SJCRH30 (cell line): Measurements from ENCODE around the gene SPTBN1. TPM values are rescaled to one million over a fixed set of nuclear protein-coding genes. Genes with fewer than 3 reads are reported as not detected.
A peak's percentile ranks its signal among the peaks of the same experiment; 100 is the strongest.

ENCODE experiments used
- DNase-seq, 2 experiments: peaks; one replicate each; pipeline ENCODE4 v3.0.0-alpha.2; 2015 to 2020
- H3K27ac ChIP-seq: fragments of 250-450 bp; sonication (Bioruptor Pico); 2 replicates; pipeline ENCODE4 v1.5.1; 2020; ENCODE audit warnings: mild to moderate bottlenecking, moderate library complexity
- H3K27me3 ChIP-seq: fragments of 250-450 bp; sonication (Bioruptor Pico); 2 replicates; pipeline ENCODE4 v1.5.1; 2020; ENCODE audit warnings: mild to moderate bottlenecking, moderate library complexity
- H3K36me3 ChIP-seq: fragments of 250-450 bp; sonication (Bioruptor Pico); 2 replicates; pipeline ENCODE4 v1.5.1; 2020; ENCODE audit warnings: mild to moderate bottlenecking, moderate library complexity
- H3K4me1 ChIP-seq: fragments of 250-450 bp; sonication (Bioruptor Pico); 2 replicates; pipeline ENCODE4 v1.5.1; 2020; ENCODE audit warnings: mild to moderate bottlenecking, moderate library complexity
- H3K4me3 ChIP-seq: fragments of 250-450 bp; sonication (Bioruptor Pico); 2 replicates; pipeline ENCODE4 v1.5.1; 2020; ENCODE audit warnings: mild to moderate bottlenecking, moderate library complexity
- H3K9me3 ChIP-seq: fragments of 250-450 bp; sonication (Bioruptor Pico); replicated peaks from 2 replicates; pipeline ENCODE4 v1.5.1; 2020; ENCODE audit warnings: mild to moderate bottlenecking, moderate library complexity
- total RNA-seq: library from RNA; depleted of rRNA; stranded (reverse); fragments of >200 nt; shearing (Covaris generic); gene quantifications from 2 replicates; pipeline ENCODE4 v1.2.3, GENCODE V29; 2014; rRNA removed

Gene SPTBN1
- total RNA-seq, 1 experiment from 2014 or later, result 260 TPM

- Histone ChIP-seq H3K36me3 (no peaks in the 10 kb centered on the region), H3K27ac (no peak overlapping the region), H3K4me1 (no peaks in the 10 kb centered on the region), H3K9me3 (no peaks in the 10 kb centered on the region), H3K4me3 (no peak overlapping the region), H3K27me3 (no peaks in the 10 kb centered on the region)
- no peak for DNase-seq
These were observed 256.4 kb downstream of the SPTBN1 start for GRCh38 chr2:54712516-54712915.

GRCh38 chr2:54714996-54715395 lies 258.9 kb downstream of the SPTBN1 start:
- Histone ChIP-seq H3K4me1 (no peaks in the 10 kb centered on the region), H3K9me3 (no peaks in the 10 kb centered on the region), H3K27ac (no peak overlapping the region), H3K36me3 (no peaks in the 10 kb centered on the region), H3K4me3 (no peak overlapping the region), H3K27me3 (no peaks in the 10 kb centered on the region)
- no peak for DNase-seq

- H3K4me1 ChIP-seq, result no peaks in the 10 kb centered on the region
- H3K36me3 ChIP-seq, result no peaks in the 10 kb centered on the region
- no peak overlapping the region for H3K4me3 ChIP-seq
- H3K27me3 ChIP-seq, result no peaks in the 10 kb centered on the region
- H3K9me3 ChIP-seq, result no peaks in the 10 kb centered on the region
- no peak overlapping the region for H3K27ac ChIP-seq
- no peak for DNase-seq
These were observed 260.2 kb downstream of the SPTBN1 start for GRCh38 chr2:54716375-54716774.

GRCh38 chr2:54720563-54720962 lies 264.4 kb downstream of the SPTBN1 start:
- Histone ChIP-seq H3K9me3 (no peaks in the 10 kb centered on the region), H3K27ac (no peak overlapping the region), H3K4me1 (no peaks in the 10 kb centered on the region), H3K36me3 (no peaks in the 10 kb centered on the region), H3K27me3 (0 out of 2 replicates have a peak, but pooled peaks cover 3% of the 10 kb centered on the region), H3K4me3 (no peak overlapping the region)
- DNase-seq, result peak in 1 of 2 experiments; percentile 32

Other genes with a start within 250 kb of the SPTBN1 start
- gene TSPYL6, start 200.1 kb upstream of the SPTBN1 start, total RNA-seq, result 0.03 and 0.10 TPM in 2 replicates